HepG2 (cell line): ENCODE measurements around the gene ELP5. TPM values are rescaled to one million over a fixed set of nuclear protein-coding genes. Genes with fewer than 3 reads are reported as not detected.

Experiments used
- ATF4 ChIP-seq, 2 experiments: fragments of 450-650 bp in 1 of 2; sonication (generic) in 1 of 2; formaldehyde crosslinking; IDR thresholded peaks; 2 replicates each; pipeline versions ENCODE4 v1.5.0 to v1.8.0; 2020 to 2022; ENCODE audit warnings: mild to moderate bottlenecking in 1 of 2, missing genetic modification reagents in 1 of 2
- GATA4 ChIP-seq: sonication (generic); IDR thresholded peaks from 2 replicates; pipeline ENCODE4 v1.6.1; 2016; ENCODE audit warnings: antibody characterized with exemption, low read depth, borderline replicate concordance
- HNF1A ChIP-seq, 2 experiments: sonication (generic) in 1 of 2; formaldehyde crosslinking in 1 of 2; IDR thresholded peaks; 2 replicates each; pipeline versions ENCODE4 v1.4.0 to v1.6.1; 2016 to 2020; ENCODE audit warnings: borderline replicate concordance in 1 of 2, low read depth in 1 of 2, mild to moderate bottlenecking in 1 of 2, missing genetic modification reagents in 1 of 2
- HNRNPL ChIP-seq: fragments of 200-400 bp; formaldehyde crosslinking; IDR thresholded peaks from 2 replicates; pipeline ENCODE4 v1.6.1; 2017; ENCODE audit warnings: mild to moderate bottlenecking, low read depth, low read length
- HOXA3 ChIP-seq: sonication (generic); formaldehyde crosslinking; IDR thresholded peaks from 2 replicates; pipeline ENCODE4 v1.5.0; 2020; ENCODE audit warnings: missing genetic modification reagents
- MAF1 ChIP-seq: sonication (generic); formaldehyde crosslinking; IDR thresholded peaks from 2 replicates; pipeline ENCODE4 v1.5.0; 2020; ENCODE audit warnings: missing genetic modification reagents, borderline replicate concordance
- NFYB ChIP-seq: sonication (generic); formaldehyde crosslinking; IDR thresholded peaks from 2 replicates; pipeline ENCODE4 v1.4.0; 2020; ENCODE audit warnings: missing genetic modification reagents
- NKX3-1 ChIP-seq: sonication (generic); formaldehyde crosslinking; IDR thresholded peaks from 2 replicates; pipeline ENCODE4 v1.5.0; 2020; ENCODE audit warnings: missing genetic modification reagents
- REXO4 ChIP-seq: sonication (generic); formaldehyde crosslinking; IDR thresholded peaks from 2 replicates; pipeline ENCODE4 v1.8.0; 2022; ENCODE audit warnings: missing genetic modification reagents, mild to moderate bottlenecking, borderline replicate concordance
- TFDP1 ChIP-seq: IDR thresholded peaks from 2 replicates; pipeline ENCODE4 v1.6.1; 2016; ENCODE audit warnings: missing compliant biosample characterization, missing genetic modification reagents, borderline replicate concordance
- ZFP36L1 ChIP-seq: sonication (generic); formaldehyde crosslinking; IDR thresholded peaks from 2 replicates; pipeline ENCODE4 v1.8.0; 2022; ENCODE audit warnings: mild to moderate bottlenecking, missing genetic modification reagents, moderate library complexity
- ZNF747 ChIP-seq: sonication (generic); formaldehyde crosslinking; IDR thresholded peaks from 2 replicates; pipeline ENCODE4 v1.8.1; 2023; ENCODE audit warnings: missing genetic modification reagents, mild to moderate bottlenecking, borderline replicate concordance
- ZSCAN12 ChIP-seq: sonication (generic); formaldehyde crosslinking; IDR thresholded peaks from 2 replicates; pipeline ENCODE4 v1.9.0; 2021; ENCODE audit warnings: mild to moderate bottlenecking, missing genetic modification reagents
- ZXDC ChIP-seq: sonication (generic); formaldehyde crosslinking; IDR thresholded peaks from 2 replicates; pipeline ENCODE4 v1.5.0; 2020; ENCODE audit warnings: mild to moderate bottlenecking, missing genetic modification reagents
- polyA plus RNA-seq, 8 experiments: library from polyadenylated mRNA; depleted of rRNA in 3 of 8; stranded (reverse) in 7 of 8; unstranded in 1 of 8; fragments of >200 nt; fragmentation: Illumina TruSeq in 4 of 8; extraction: Trizol in 4 of 8; gene quantifications; 2 replicates each; pipeline versions ENCODE4 v1.2.1 to v1.2.3, GENCODE V29; 2011 to 2016; ENCODE audit warnings: low read depth in 4 of 8, missing spikeins in 1 of 8, mixed read lengths in 1 of 8; ENCODE audit not compliant: insufficient read depth in 1 of 8
- total RNA-seq, 5 experiments: library from RNA; depleted of rRNA; stranded (reverse); fragments of >200 nt; fragmentation: Illumina TruSeq; extraction: Trizol; gene quantifications; 2 replicates each; pipeline ENCODE4 v1.2.3, GENCODE V29; 2016; ENCODE audit warnings: low read depth in 1 of 5
- TF ChIP-seq, protein P1 (sequence below): sonication (generic); formaldehyde crosslinking; IDR thresholded peaks from 2 replicates; pipeline ENCODE4 v1.8.1; 2023; ENCODE audit warnings: mild to moderate bottlenecking, missing genetic modification reagents, borderline replicate concordance
- TF ChIP-seq, protein P2 (sequence below): sonication (generic); formaldehyde crosslinking; conservative IDR thresholded peaks from 2 replicates; pipeline ENCODE4 v1.8.0; 2022; ENCODE audit warnings: mild to moderate bottlenecking, moderate library complexity, missing genetic modification reagents

ELP5 gene
- total and polyA plus RNA-seq, 2 of the 13 experiments (the other 11 are each of a cell fraction or from before 2014, with no cell fraction given) = 67.6 to 69.8 TPM

- TF ChIP-seq HNF1A (IDR thresholded peaks at IDR 0.05; ENCODE audit: low read depth) (no peak; the same call in 1 of the 2 replicates), HNF1A (CRISPR knock-in tag; IDR thresholded peaks at IDR 0.05; ENCODE audit: borderline replicate concordance) (no peak), ATF4 (CRISPR knock-in tag; IDR thresholded peaks at IDR 0.05) (peak in 1 of 2 experiments; percentile 73; a peak in 2 of 4 replicates), MAF1 (CRISPR knock-in tag) (no peak), NFYB (CRISPR knock-in tag) (0 out of 2 replicates have a peak, but pooled peaks have one; percentile 3), ZNF747 (no peak), ZXDC (CRISPR knock-in tag) (no peak; the same call in 1 of the 2 replicates), HOXA3 (peak; percentile 16; the same call in 1 of the 2 replicates), REXO4 (CRISPR knock-in tag) (0 out of 2 replicates have a peak, but pooled peaks have one; percentile 45), NKX3-1 (CRISPR knock-in tag) (no peak), HNRNPL (peak; percentile 67; the same call in 1 of the 2 replicates), ZSCAN12 (CRISPR knock-in tag) (no peak), GATA4 (peak; percentile 69), ZFP36L1 (CRISPR knock-in tag) (0 out of 2 replicates have a peak, but pooled peaks have one; percentile 9), TFDP1 (CRISPR knock-in tag) (peak; percentile 47; the same call in 1 of the 2 replicates)
- TF ChIP-seq, protein P1, sequence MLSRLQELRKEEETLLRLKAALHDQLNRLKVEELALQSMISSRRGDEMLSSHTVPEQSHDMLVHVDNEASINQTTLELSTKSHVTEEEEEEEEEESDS = no peak; the same call in 1 of the 2 replicates
- TF ChIP-seq, protein P2, sequence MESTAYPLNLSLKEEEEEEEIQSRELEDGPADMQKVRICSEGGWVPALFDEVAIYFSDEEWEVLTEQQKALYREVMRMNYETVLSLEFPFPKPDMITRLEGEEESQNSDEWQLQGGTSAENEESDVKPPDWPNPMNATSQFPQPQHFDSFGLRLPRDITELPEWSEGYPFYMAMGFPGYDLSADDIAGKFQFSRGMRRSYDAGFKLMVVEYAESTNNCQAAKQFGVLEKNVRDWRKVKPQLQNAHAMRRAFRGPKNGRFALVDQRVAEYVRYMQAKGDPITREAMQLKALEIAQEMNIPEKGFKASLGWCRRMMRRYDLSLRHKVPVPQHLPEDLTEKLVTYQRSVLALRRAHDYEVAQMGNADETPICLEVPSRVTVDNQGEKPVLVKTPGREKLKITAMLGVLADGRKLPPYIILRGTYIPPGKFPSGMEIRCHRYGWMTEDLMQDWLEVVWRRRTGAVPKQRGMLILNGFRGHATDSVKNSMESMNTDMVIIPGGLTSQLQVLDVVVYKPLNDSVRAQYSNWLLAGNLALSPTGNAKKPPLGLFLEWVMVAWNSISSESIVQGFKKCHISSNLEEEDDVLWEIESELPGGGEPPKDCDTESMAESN (CRISPR knock-in tag) = peak; percentile 84
Measured at GRCh38 chr17:7219812-7220592, 32.0 kb upstream of the ELP5 start, which contains the start of the genes ACADVL and DLG4 (continued).
